Activated T-helper 9 cell treated with anti-CD3 and anti-CD28 coated beads, Interleukin-2, amount 50 U/mL, for 16 hours (primary cell): Measurements from ENCODE around the gene MACO1.

ENCODE experiments used
- DNase-seq: peaks from one replicate; pipeline ENCODE4 v3.0.0-alpha.2; 2020; ENCODE audit warnings: low read depth

MACO1 gene

DNA sequence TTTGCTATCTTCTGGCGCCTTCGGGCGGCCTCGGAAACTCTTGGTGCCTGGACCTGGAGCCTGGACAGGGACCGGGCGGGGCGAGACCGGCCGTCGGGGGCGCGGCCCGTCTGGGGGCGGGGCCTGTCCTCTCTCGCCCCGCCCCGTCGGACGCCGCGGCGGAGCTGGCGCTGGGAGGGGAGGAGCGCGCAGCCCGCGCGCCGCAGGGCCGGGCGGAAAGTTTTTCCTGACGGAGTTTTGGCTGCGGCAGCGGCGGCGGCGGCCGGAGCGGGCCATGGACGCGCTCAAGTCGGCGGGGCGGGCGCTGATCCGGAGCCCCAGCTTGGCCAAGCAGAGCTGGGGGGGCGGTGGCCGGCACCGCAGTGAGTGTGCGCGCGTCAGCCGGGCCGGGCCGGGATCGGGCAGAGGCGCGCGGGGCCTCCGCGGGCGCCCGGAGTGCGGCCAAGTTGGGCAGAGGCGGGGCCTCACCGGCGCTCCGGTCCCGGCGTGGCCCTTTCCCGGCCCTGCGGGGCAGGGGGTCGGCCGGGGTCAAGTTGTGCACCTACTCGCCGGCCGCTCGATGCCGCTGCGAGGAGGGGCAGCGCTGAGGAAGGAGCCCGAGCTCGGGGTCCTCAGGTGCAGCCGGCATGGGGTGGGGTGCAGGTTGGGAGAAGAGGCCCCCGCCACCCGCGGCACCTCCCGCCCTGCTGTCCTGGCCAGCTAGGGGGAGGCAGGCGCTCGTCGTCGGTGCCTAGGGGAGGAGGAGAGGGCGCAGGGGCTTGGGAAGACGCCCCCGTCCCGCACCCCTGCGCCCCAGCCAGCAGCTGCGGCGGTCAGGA lies 112.9 kb downstream of the MACO1 start, which contains the start of gene LDLRAP1:
Gene LDLRAP1, plus strand, starts transcription at position 182 of the 818 bp plus-strand sequence. Its CDS starts 93 bp downstream, at position 275.
- peak; percentile 57 for DNase-seq

DNA sequence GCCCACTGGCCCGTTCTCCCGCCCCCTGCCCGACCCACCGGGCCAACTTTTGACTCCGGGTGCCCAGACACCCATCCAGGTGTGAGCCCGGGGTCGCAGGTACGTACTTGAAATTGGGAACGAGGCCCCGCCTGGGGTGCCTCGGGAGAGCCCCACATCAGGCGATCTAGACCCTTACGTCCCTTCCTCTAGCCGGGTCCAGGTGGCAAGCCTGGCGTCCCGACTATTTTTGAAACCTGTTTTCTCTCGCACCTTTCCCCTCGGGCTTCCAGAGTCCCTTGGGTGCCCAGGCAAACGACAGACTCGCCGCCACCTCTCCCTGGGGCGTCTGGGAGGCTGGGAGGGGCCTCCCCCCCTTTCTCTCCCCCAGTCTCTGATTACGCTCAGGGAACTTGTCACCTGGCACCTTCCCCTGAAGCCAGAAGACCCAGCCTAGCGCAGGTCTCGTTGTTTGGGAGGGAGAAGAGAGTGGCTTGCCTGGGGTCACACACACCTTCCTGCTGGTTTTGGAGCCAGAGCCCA lies 113.6 kb downstream of the MACO1 start:
- DNase-seq: no peak

DNA sequence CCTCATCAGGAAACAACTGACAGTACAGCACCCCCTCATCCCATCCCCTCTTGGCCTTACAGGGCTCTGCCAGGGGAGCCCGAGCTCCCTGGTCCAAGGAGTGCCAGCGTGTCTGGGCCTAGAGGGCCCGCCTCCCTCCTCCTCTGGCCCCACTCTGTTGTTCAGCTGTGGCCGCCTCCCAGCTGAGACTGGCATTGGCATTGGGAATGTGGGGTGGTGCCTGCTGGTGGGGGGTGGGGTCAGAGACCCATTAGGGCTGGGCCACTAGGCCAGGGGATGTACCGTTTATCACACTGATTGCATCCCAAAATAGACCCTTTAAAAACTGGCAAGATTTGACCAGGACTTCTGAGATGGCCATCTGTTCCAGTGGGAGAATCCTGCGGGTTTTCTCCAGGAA lies 114.1 kb downstream of the MACO1 start:
- DNase-seq: no peak

DNA sequence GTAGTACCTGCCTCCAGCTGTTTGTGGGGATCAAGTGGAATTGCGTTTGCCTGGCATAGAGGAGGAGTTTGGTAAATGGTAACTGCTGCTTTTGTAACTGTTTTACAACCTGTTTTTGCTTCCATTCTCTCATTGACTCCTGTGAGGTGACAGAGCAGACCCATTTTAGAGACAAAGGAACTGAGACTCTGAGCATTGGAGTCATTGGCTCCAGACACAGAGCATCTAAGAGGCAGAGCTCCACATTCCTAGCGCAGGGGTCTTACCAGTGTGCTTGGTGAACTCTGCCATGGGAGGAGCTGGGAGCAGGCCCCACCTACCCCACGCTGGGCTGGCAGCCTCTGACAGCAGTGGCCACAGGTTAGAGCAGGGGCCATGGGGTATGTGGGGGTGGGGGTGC lies 115.1 kb downstream of the MACO1 start:
- no peak for DNase-seq

DNA sequence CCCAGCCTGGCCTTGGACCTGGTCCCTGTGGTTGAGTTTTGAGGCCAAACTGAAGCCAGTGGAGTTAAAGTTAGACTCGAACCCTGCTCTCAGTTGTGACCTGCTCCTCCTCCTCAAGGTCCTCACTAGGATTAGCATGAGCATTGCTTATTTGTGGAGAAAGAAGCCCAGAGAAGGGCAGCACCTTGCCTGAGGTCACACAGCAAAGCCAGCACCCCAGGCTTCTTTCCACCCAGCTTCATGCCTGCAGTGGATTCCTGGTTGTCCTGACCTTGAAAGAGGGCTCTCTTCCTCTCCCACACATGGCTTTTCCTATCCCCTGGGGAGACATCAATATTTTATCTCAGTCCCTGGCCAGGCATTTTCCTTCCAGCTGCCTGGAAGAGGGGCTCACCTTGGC lies 115.5 kb downstream of the MACO1 start:
- no peak for DNase-seq

DNA sequence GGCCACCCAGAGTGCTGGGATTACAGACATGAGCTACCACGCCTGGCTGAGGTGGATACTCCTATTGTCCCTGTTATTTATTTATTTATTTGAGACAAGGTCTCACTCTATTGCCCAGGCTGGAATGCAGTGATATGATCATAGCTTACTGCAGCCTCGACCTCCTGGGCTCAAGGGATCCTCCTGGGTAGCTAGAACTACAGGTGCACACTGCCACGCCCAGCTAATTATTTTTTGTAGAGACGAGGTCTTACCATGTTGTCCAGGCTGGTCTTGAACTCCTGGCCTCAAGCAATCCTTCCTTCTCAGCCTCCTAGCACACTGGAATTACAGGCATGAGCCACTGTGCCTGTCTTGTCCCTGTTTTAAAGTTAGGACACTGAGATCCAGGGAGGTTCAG lies 117.9 kb downstream of the MACO1 start:
- no peak for DNase-seq

DNA sequence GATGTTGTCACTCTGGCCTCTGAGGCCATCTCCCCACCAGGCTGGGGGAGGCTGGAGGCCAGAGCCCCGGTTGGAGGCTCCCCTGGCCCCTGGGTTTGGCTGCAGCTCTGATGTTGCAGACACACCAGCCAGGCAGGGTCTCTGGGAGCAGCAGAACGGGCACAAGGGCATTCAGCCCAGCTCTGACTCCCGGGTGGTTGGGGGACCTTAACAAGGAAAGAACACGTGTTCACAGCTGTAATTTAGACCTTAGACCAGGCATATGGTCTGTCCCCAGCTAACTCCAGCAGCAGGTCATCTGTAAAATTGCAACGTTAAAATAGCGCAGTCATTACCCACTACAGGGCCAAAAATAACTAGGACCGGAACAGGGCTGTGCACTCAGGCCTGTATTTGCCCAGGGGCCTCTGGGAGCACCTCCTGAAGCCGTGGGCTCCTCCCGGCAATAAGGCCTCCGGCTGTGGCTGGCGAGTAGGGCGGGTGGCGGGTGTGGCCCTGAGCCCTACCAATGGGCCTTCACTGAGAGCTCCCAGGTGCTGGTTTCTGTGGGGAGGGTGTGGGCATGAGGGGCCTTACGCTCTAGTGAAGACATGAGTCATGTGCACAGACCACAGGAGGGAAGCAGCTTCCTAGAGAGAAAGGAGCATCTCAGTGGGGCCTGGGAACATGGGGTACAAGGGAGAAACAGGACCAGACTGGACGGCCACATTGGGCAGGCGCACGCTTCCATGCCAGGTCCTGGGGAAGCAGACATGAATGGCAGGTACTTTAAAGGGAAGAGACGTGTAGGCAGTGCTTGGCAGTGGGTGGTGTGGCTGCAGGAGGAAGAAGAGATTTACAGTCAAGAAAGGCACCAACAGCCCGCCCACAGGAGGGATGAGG lies 118.8 kb downstream of the MACO1 start:
- DNase-seq: peak; percentile 59
